GM23248 (cell line): ENCODE measurements around the gene CC2D2A.
"Not testable (repeated sequence)": the region's sequence is repeated elsewhere in the genome, so short reads cannot be mapped to it uniquely, and the experiment has no call there.

Experiments used
- EZH2 ChIP-seq: fragments of 200-600 bp; sonication (generic); IDR thresholded peaks from 2 replicates; pipeline ENCODE4 v1.6.1; 2018; ENCODE audit warnings: antibody characterized with exemption, mild to moderate bottlenecking; ENCODE audit not compliant: insufficient read depth, poor library complexity, severe bottlenecking
- EZH2phosphoT487 ChIP-seq: fragments of 200-600 bp; sonication (generic); IDR thresholded peaks from 2 replicates; pipeline ENCODE4 v1.6.1; 2018; ENCODE audit warnings: antibody characterized with exemption, moderate library complexity, mild to moderate bottlenecking, low read depth; ENCODE audit not compliant: insufficient read depth

GRCh38 chr4:15517681-15518080 lies 48.0 kb downstream of the CC2D2A start:
- not testable (repeated sequence) for TF ChIP-seq EZH2, EZH2phosphoT487
